AG10803 (cell line): ENCODE results near the gene TBC1D14.
A peak's percentile ranks its signal among the peaks of the same experiment; 100 is the strongest.
"Not testable (repeated sequence)": the region's sequence is repeated elsewhere in the genome, so short reads cannot be mapped to it uniquely, and the experiment has no call there.

Experiments used
- DNase-seq: peaks from one replicate; pipeline ENCODE4 v3.0.0; 2010; ENCODE audit warnings: low read depth
- H3K4me3 ChIP-seq: 2 replicates; pipeline ENCODE4 v1.5.1; 2011; ENCODE audit warnings: mild to moderate bottlenecking, low read length, control low read depth
- CTCF ChIP-seq: conservative IDR thresholded peaks from 2 replicates; pipeline ENCODE4 v1.5.1; 2011; ENCODE audit warnings: mild to moderate bottlenecking, low read length, control low read depth, inconsistent platforms

TBC1D14 gene

GRCh38 chr4:6910960-6911874 is 1.6 kb downstream of the TBC1D14 start:
- no peak for TF ChIP-seq CTCF
- H3K4me3 ChIP-seq = peak overlapping the region; percentile 62
- no peak for DNase-seq

- DNase-seq, H3K4me3 ChIP-seq: not testable (repeated sequence)
These were observed 2.3 kb downstream of the TBC1D14 start for GRCh38 chr4:6911917-6912316.

- no peak for DNase-seq
- TF ChIP-seq CTCF = no peak
- H3K4me3 ChIP-seq = no peak overlapping the region
These were observed 2.8 kb downstream of the TBC1D14 start for GRCh38 chr4:6912441-6912840.

- H3K4me3 ChIP-seq = no peak overlapping the region
- no peak for TF ChIP-seq CTCF
- no peak for DNase-seq
These were observed 3.8 kb downstream of the TBC1D14 start for GRCh38 chr4:6913350-6913905.

GRCh38 chr4:6914448-6914847 is 4.8 kb downstream of the TBC1D14 start:
- H3K4me3 ChIP-seq = no peak overlapping the region
- no peak for DNase-seq
- no peak for TF ChIP-seq CTCF

- TF ChIP-seq CTCF = no peak
- no peak for DNase-seq
- no peak overlapping the region for H3K4me3 ChIP-seq
These were observed 5.7 kb downstream of the TBC1D14 start for GRCh38 chr4:6915041-6916005.

GRCh38 chr4:6916069-6916586 is 6.5 kb downstream of the TBC1D14 start:
- no peak overlapping the region for H3K4me3 ChIP-seq
- no peak for TF ChIP-seq CTCF
- no peak for DNase-seq
